GM12878 (cell line): Measurements from ENCODE around the gene ZCCHC17. TPM values are rescaled to one million over a fixed set of nuclear protein-coding genes. Genes with fewer than 3 reads are reported as not detected.

Experiments used
- ATAC-seq: fragments of 200-7000 bp; cut with Tn5 transposase; 3 replicates; pipeline ENCODE4 v1.9.1; 2020; ENCODE audit warnings: mild to moderate bottlenecking, moderate library complexity
- BruUV-seq: library from RNA; stranded (reverse); fragments of 400-500 nt; replicated peaks from 2 replicates; lab custom pipeline; 2021; lab: Mats Ljungman, UMichigan
- CTCF ChIA-PET: fragments of 300-600 bp; sonication (Branson Sonifier 250); formaldehyde crosslinking; extraction: SDS; loops from one replicate; lab custom pipeline; 2021; ENCODE audit warnings: inconsistent platforms; lab: Yijun Ruan, JAX
- POLR2A ChIA-PET: fragments of 350-600 bp; formaldehyde crosslinking; extraction: SDS; loops from one replicate; lab custom pipeline; 2021; ENCODE audit warnings: inconsistent platforms; lab: Charles Lee
- RAD21 ChIA-PET: fragments of 300-600 bp; sonication (Branson Sonifier 250); formaldehyde crosslinking; loops from one replicate; lab custom pipeline; 2023; ENCODE audit warnings: antibody characterized with exemption; ENCODE audit not compliant: unreplicated experiment; lab: Charles Lee
- SMC1A ChIA-PET: fragments of 300-600 bp; sonication (Branson Sonifier 250); formaldehyde crosslinking; loops from one replicate; lab custom pipeline; 2023; ENCODE audit not compliant: unreplicated experiment, uncharacterized antibody; lab: Charles Lee
- DNase-seq: peaks from one replicate; pipeline ENCODE4 v3.0.0-alpha.2; 2011; ENCODE audit warnings: low read depth, low spot score
- FAIRE-seq: peaks from 3 replicates; lab custom pipeline; 2011; peaks lifted over from hg19 to GRCh38; lab: Jason Lieb, UNC
- H2AFZ ChIP-seq: 2 replicates; pipeline ENCODE4 v1.6.0; 2011; ENCODE audit warnings: low read depth, low read length, control low read depth; ENCODE audit not compliant: control insufficient read depth
- H3K27ac ChIP-seq: 2 replicates; pipeline ENCODE4 v1.5.1; 2011; ENCODE audit warnings: control low read depth; ENCODE audit not compliant: control insufficient read depth, insufficient read depth
- H3K27me3 ChIP-seq, 2 experiments: replicated peaks in 1 of 2; 2 replicates each; pipeline versions ENCODE4 v1.6.0 to v1.6.1; 2011; ENCODE audit warnings: low read length in 1 of 2; ENCODE audit not compliant: control insufficient read depth in 2 of 2, insufficient read depth in 2 of 2
- H3K36me3 ChIP-seq, 2 experiments: 2 replicates each; pipeline ENCODE4 v1.5.1; 2011; ENCODE audit warnings: low read length in 1 of 2; ENCODE audit not compliant: control insufficient read depth in 2 of 2, insufficient read depth in 2 of 2
- H3K4me1 ChIP-seq: 2 replicates; pipeline ENCODE4 v1.6.1; 2011; ENCODE audit warnings: mild to moderate bottlenecking, low read length, moderate library complexity, mixed read lengths; ENCODE audit not compliant: control insufficient read depth, insufficient read depth
- H3K4me2 ChIP-seq: 2 replicates; pipeline ENCODE4 v1.6.0; 2011; ENCODE audit warnings: control low read depth; ENCODE audit not compliant: control insufficient read depth, insufficient read depth
- H3K4me3 ChIP-seq: fragments of 200-600 bp; sonication (generic); 2 replicates; pipeline ENCODE4 v1.5.1; 2016
- H3K79me2 ChIP-seq: 2 replicates; pipeline ENCODE4 v1.6.0; 2011; ENCODE audit warnings: low read length; ENCODE audit not compliant: control insufficient read depth, insufficient read depth
- H3K9ac ChIP-seq: 2 replicates; pipeline ENCODE4 v1.8.0; 2011; ENCODE audit warnings: low read length, control low read depth, mixed read lengths; ENCODE audit not compliant: control insufficient read depth, insufficient read depth
- H3K9me3 ChIP-seq: replicated peaks from 3 replicates; pipeline ENCODE4 v1.5.1; 2011; ENCODE audit warnings: mild to moderate bottlenecking, low read length; ENCODE audit not compliant: control insufficient read depth, insufficient read depth
- H4K20me1 ChIP-seq: 2 replicates; pipeline ENCODE4 v1.6.0; 2011; ENCODE audit not compliant: control insufficient read depth, insufficient read depth
- BRCA1 ChIP-seq: IDR thresholded peaks from 2 replicates; pipeline ENCODE4 v1.6.1; 2011; ENCODE audit warnings: low read depth, low read length, improper control_type of control experiment
- CUX1 ChIP-seq: IDR thresholded peaks from 2 replicates; pipeline ENCODE4 v1.6.1; 2012; ENCODE audit warnings: improper control_type of control experiment, low read depth, low read length; ENCODE audit not compliant: insufficient replicate concordance
- HDGF ChIP-seq: fragments of 450-650 bp; IDR thresholded peaks from 2 replicates; pipeline ENCODE4 v1.6.1; 2016; ENCODE audit warnings: antibody characterized with exemption
- NFIC ChIP-seq: IDR thresholded peaks from 2 replicates; pipeline ENCODE4 v1.6.1; 2012; ENCODE audit warnings: low read depth, mild to moderate bottlenecking, inconsistent platforms, low read length, moderate library complexity
- NFXL1 ChIP-seq: fragments of 450-650 bp; IDR thresholded peaks from 2 replicates; pipeline ENCODE4 v1.6.1; 2017; ENCODE audit warnings: antibody characterized with exemption, mild to moderate bottlenecking, borderline replicate concordance
- RBBP5 ChIP-seq: fragments of 200-600 bp; sonication (generic); conservative IDR thresholded peaks from 2 replicates; pipeline ENCODE4 v1.6.1; 2016
- STAT1 ChIP-seq: fragments of 450-650 bp; conservative IDR thresholded peaks from 2 replicates; pipeline ENCODE4 v1.6.1; 2014; ENCODE audit warnings: antibody characterized with exemption, mild to moderate bottlenecking
- TARDBP ChIP-seq: IDR thresholded peaks from 2 replicates; pipeline ENCODE4 v1.6.1; 2016; ENCODE audit warnings: borderline replicate concordance
- ZNF207 ChIP-seq: fragments of 450-650 bp; IDR thresholded peaks from 2 replicates; pipeline ENCODE4 v1.6.1; 2014; ENCODE audit warnings: antibody characterized with exemption, mild to moderate bottlenecking, borderline replicate concordance
- WGBS: methylation state at CpG from one replicate; pipeline ENCODE4 v1.1.6; 2016; ENCODE audit warnings: low lambda C conversion rate; ENCODE audit not compliant: insufficient replicate concordance, insufficient coverage; ENCODE audit errors: missing lambda C conversion rate; 5-methylcytosine and 5-hydroxymethylcytosine counted together
- in situ Hi-C: fragments of 300-500 bp; cut with MboI; formaldehyde crosslinking; loops from 9 replicates; pipeline ENCODE4 v1.14.3; 2018; ENCODE audit warnings: mixed read lengths
- intact Hi-C: fragments of 100-400 bp; cut with micrococcal nuclease; formaldehyde crosslinking; loops from one replicate; pipeline ENCODE4 v1.14.2; 2022; ENCODE audit not compliant: unreplicated experiment
- polyA plus RNA-seq, 11 experiments: library from polyadenylated mRNA; depleted of rRNA in 4 of 11; unstranded in 6 of 11; stranded (reverse) in 5 of 11; fragments of >200 nt; fragmentation: Nextera tagmentation in 4 of 11; fragmentation: Illumina TruSeq in 1 of 11; extraction: Ambion mirVana in 4 of 11; extraction: Trizol in 1 of 11; gene quantifications; 1 replicate in 1 of 11; 2 replicates in 10 of 11; pipeline versions ENCODE4 v1.2.1 to v1.2.3, GENCODE V29; 2011 to 2016; ENCODE audit warnings: inconsistent platforms in 2 of 11, missing spikeins in 2 of 11, low read depth in 1 of 11
- total RNA-seq, 4 experiments: library from RNA; depleted of rRNA in 3 of 4; stranded (reverse); fragments of >200 nt in 3 of 4; fragmentation: Illumina TruSeq in 1 of 4; extraction: Trizol in 1 of 4; gene quantifications; 2 replicates each; pipeline versions ENCODE4 v1.2.1 to v1.2.3, GENCODE V29; 2013 to 2021
- TF ChIP-seq, protein P1 (sequence below): IDR thresholded peaks from 2 replicates; pipeline ENCODE4 v1.6.1; 2012; ENCODE audit warnings: low read depth, low read length, improper control_type of control experiment
- TF ChIP-seq, protein P2 (sequence below): IDR thresholded peaks from 2 replicates; pipeline ENCODE4 v1.6.1; 2012; ENCODE audit warnings: mild to moderate bottlenecking, low read depth, low read length
- TF ChIP-seq, protein P3 (sequence below): fragments of 450-650 bp; formaldehyde crosslinking; IDR thresholded peaks from 2 replicates; pipeline ENCODE4 v1.5.0; 2022; ENCODE audit warnings: mild to moderate bottlenecking, missing genetic modification characterization

ZCCHC17 gene
- total and polyA plus RNA-seq, 10 of the 15 experiments (the other 5 are each of a cell fraction or from before 2014, with no cell fraction given), result 22.3 to 86.3 (median 47.0) TPM

GRCh38 chr1:31258581-31258980, 38.3 kb upstream of the ZCCHC17 start:
- no peaks in the 10 kb centered on the region for H3K4me1 ChIP-seq
- ChIA-PET SMC1A (no interaction called here), CTCF (interaction anchor here (0.7 kb wide), 1 partner anchor 75 kb away, joined by 3 read pairs; no protein-coding TSS in a partner anchor), POLR2A (no interaction called here), RAD21 (no interaction called here)
- no peak overlapping the region for H2AFZ ChIP-seq
- DNase-seq (no peak), FAIRE-seq (no peak), ATAC-seq (no peak)
- no peaks in the 10 kb centered on the region for H3K9me3 ChIP-seq
- WGBS, result 100% methylated on average over 1 of the region's 1 CpG
- no peak overlapping the region for H3K4me3 ChIP-seq
- H3K9ac ChIP-seq, result no peak overlapping the region
- H3K36me3 ChIP-seq, result peaks cover 6 to 20% of the 10 kb centered on the region in 2 experiments; a peak in 3 of 4 replicates
- no peaks in the 10 kb centered on the region for H3K79me2 ChIP-seq
- intact Hi-C loops, result no loop called here
- no peaks in the 10 kb centered on the region for H3K27me3 ChIP-seq
- H3K27ac ChIP-seq, result no peak overlapping the region
- no peaks in the 10 kb centered on the region for H4K20me1 ChIP-seq
- no TSS peak for BruUV-seq
- in situ Hi-C loops, result no loop called here
- no peak overlapping the region for H3K4me2 ChIP-seq
- TF ChIP-seq, protein P1, sequence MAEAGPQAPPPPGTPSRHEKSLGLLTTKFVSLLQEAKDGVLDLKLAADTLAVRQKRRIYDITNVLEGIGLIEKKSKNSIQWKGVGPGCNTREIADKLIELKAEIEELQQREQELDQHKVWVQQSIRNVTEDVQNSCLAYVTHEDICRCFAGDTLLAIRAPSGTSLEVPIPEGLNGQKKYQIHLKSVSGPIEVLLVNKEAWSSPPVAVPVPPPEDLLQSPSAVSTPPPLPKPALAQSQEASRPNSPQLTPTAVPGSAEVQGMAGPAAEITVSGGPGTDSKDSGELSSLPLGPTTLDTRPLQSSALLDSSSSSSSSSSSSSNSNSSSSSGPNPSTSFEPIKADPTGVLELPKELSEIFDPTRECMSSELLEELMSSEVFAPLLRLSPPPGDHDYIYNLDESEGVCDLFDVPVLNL, result no peak
- TF ChIP-seq NFXL1, result no peak
- no peak for TF ChIP-seq STAT1
- no peak for TF ChIP-seq ZNF207
- TF ChIP-seq HDGF, result no peak
- TF ChIP-seq, protein P2, sequence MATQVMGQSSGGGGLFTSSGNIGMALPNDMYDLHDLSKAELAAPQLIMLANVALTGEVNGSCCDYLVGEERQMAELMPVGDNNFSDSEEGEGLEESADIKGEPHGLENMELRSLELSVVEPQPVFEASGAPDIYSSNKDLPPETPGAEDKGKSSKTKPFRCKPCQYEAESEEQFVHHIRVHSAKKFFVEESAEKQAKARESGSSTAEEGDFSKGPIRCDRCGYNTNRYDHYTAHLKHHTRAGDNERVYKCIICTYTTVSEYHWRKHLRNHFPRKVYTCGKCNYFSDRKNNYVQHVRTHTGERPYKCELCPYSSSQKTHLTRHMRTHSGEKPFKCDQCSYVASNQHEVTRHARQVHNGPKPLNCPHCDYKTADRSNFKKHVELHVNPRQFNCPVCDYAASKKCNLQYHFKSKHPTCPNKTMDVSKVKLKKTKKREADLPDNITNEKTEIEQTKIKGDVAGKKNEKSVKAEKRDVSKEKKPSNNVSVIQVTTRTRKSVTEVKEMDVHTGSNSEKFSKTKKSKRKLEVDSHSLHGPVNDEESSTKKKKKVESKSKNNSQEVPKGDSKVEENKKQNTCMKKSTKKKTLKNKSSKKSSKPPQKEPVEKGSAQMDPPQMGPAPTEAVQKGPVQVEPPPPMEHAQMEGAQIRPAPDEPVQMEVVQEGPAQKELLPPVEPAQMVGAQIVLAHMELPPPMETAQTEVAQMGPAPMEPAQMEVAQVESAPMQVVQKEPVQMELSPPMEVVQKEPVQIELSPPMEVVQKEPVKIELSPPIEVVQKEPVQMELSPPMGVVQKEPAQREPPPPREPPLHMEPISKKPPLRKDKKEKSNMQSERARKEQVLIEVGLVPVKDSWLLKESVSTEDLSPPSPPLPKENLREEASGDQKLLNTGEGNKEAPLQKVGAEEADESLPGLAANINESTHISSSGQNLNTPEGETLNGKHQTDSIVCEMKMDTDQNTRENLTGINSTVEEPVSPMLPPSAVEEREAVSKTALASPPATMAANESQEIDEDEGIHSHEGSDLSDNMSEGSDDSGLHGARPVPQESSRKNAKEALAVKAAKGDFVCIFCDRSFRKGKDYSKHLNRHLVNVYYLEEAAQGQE, result no peak
- TF ChIP-seq BRCA1, result no peak
- TF ChIP-seq TARDBP, result no peak
- no peak for TF ChIP-seq CUX1
- TF ChIP-seq NFIC, result no peak
- TF ChIP-seq, protein P3, sequence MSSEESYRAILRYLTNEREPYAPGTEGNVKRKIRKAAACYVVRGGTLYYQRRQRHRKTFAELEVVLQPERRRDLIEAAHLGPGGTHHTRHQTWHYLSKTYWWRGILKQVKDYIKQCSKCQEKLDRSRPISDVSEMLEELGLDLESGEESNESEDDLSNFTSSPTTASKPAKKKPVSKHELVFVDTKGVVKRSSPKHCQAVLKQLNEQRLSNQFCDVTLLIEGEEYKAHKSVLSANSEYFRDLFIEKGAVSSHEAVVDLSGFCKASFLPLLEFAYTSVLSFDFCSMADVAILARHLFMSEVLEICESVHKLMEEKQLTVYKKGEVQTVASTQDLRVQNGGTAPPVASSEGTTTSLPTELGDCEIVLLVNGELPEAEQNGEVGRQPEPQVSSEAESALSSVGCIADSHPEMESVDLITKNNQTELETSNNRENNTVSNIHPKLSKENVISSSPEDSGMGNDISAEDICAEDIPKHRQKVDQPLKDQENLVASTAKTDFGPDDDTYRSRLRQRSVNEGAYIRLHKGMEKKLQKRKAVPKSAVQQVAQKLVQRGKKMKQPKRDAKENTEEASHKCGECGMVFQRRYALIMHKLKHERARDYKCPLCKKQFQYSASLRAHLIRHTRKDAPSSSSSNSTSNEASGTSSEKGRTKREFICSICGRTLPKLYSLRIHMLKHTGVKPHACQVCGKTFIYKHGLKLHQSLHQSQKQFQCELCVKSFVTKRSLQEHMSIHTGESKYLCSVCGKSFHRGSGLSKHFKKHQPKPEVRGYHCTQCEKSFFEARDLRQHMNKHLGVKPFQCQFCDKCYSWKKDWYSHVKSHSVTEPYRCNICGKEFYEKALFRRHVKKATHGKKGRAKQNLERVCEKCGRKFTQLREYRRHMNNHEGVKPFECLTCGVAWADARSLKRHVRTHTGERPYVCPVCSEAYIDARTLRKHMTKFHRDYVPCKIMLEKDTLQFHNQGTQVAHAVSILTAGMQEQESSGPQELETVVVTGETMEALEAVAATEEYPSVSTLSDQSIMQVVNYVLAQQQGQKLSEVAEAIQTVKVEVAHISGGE, result no peak
- no peak for TF ChIP-seq RBBP5
